Keratinocyte (primary cell): Measurements from ENCODE around the gene E4F1. TPM values are rescaled to one million over a fixed set of nuclear protein-coding genes. Genes with fewer than 3 reads are reported as not detected.

Source experiments
- DNase-seq: peaks from one replicate; pipeline ENCODE4 v3.0.0-alpha.2; 2011; ENCODE audit warnings: low read depth, missing footprints, low spot score
- FAIRE-seq: peaks from 2 replicates; lab custom pipeline; 2011; peaks lifted over from hg19 to GRCh38; lab: Jason Lieb, UNC
- H2AFZ ChIP-seq: 2 replicates; pipeline ENCODE4 v1.6.0; 2012; ENCODE audit warnings: low read length, control low read depth, inconsistent platforms; ENCODE audit not compliant: control insufficient read depth
- H3K27ac ChIP-seq: 2 replicates; pipeline ENCODE4 v1.5.1; 2011; ENCODE audit warnings: low read length; ENCODE audit not compliant: control insufficient read depth, insufficient read depth
- H3K27me3 ChIP-seq: 3 replicates; pipeline ENCODE4 v1.6.0; 2011; ENCODE audit warnings: low read length; ENCODE audit not compliant: control insufficient read depth, insufficient read depth; ENCODE audit errors: extremely low read depth
- H3K36me3 ChIP-seq, 2 experiments: 2 replicates in 1 of 2; 3 replicates in 1 of 2; pipeline ENCODE4 v1.5.1; 2011; ENCODE audit warnings: low read length in 2 of 2, mild to moderate bottlenecking in 1 of 2; ENCODE audit not compliant: control insufficient read depth in 2 of 2, insufficient read depth in 2 of 2; ENCODE audit errors: extremely low read depth in 1 of 2
- H3K4me1 ChIP-seq: 3 replicates; pipeline ENCODE4 v1.5.1; 2011; ENCODE audit warnings: low read length; ENCODE audit not compliant: control insufficient read depth, insufficient read depth; ENCODE audit errors: extremely low read depth
- H3K4me2 ChIP-seq: 3 replicates; pipeline ENCODE4 v1.6.0; 2011; ENCODE audit warnings: low read depth, low read length; ENCODE audit not compliant: control insufficient read depth, insufficient read depth; ENCODE audit errors: extremely low read depth
- H3K4me3 ChIP-seq, 3 experiments: fragments of 200-600 bp in 1 of 3; sonication (generic) in 1 of 3; 2 replicates in 2 of 3; 3 replicates in 1 of 3; pipeline ENCODE4 v1.5.1; 2011 to 2016; ENCODE audit warnings: low read length in 3 of 3, mild to moderate bottlenecking in 3 of 3, control low read depth in 2 of 3, inconsistent platforms in 1 of 3, low read depth in 1 of 3, mixed read lengths in 1 of 3, mixed run types in 1 of 3, moderate library complexity in 1 of 3; ENCODE audit not compliant: control insufficient read depth in 2 of 3, insufficient read depth in 2 of 3; ENCODE audit errors: extremely low read depth in 1 of 3
- H3K79me2 ChIP-seq: 2 replicates; pipeline ENCODE4 v1.6.0; 2012; ENCODE audit warnings: low read length; ENCODE audit not compliant: control insufficient read depth, insufficient read depth
- H3K9ac ChIP-seq: 3 replicates; pipeline ENCODE4 v1.6.0; 2011; ENCODE audit warnings: low read length; ENCODE audit not compliant: control insufficient read depth, insufficient read depth; ENCODE audit errors: extremely low read depth
- H3K9me1 ChIP-seq: 3 replicates; pipeline ENCODE4 v1.6.0; 2011; ENCODE audit warnings: low read length; ENCODE audit not compliant: control insufficient read depth, insufficient read depth; ENCODE audit errors: extremely low read depth
- H3K9me3 ChIP-seq: 2 replicates; pipeline ENCODE4 v1.5.1; 2012; ENCODE audit warnings: low read depth, low read length; ENCODE audit not compliant: control insufficient read depth
- H4K20me1 ChIP-seq: 3 replicates; pipeline ENCODE4 v1.6.0; 2011; ENCODE audit warnings: low read length; ENCODE audit not compliant: control insufficient read depth, insufficient read depth; ENCODE audit errors: extremely low read depth
- CTCF ChIP-seq, 3 experiments: IDR thresholded peaks in 1 of 3; conservative IDR thresholded peaks in 1 of 3; optimal IDR thresholded peaks in 1 of 3; 2 replicates in 2 of 3; 3 replicates in 1 of 3; pipeline versions ENCODE3 to v1.5.1; 2011; ENCODE audit warnings: low read length in 3 of 3, mild to moderate bottlenecking in 3 of 3, moderate library complexity in 2 of 3, control low read depth in 1 of 3, inconsistent platforms in 1 of 3; ENCODE audit not compliant: insufficient read depth in 2 of 3; ENCODE audit errors: extremely low read depth in 1 of 3
- EZH2 ChIP-seq: IDR thresholded peaks from one replicate; pipeline ENCODE4 v1.6.1; 2012; ENCODE audit warnings: inconsistent platforms, mild to moderate bottlenecking, low read length, moderate library complexity
- dilution Hi-C: fragments of 300-500 bp; cut with MboI; formaldehyde crosslinking; loops from one replicate; pipeline ENCODE4 v1.7.0; 2020; ENCODE audit warnings: low sequenced_read_pairs; ENCODE audit not compliant: extremely low pct_ligation_motif_present
- polyA plus RNA-seq, 5 experiments: library from polyadenylated mRNA; depleted of rRNA in 3 of 5; stranded (reverse) in 3 of 5; stranded (forward) in 1 of 5; unstranded in 1 of 5; fragments of >200 nt; gene quantifications; 1 replicate in 1 of 5; 2 replicates in 3 of 5; 3 replicates in 1 of 5; pipeline versions ENCODE4 v1.2.1 to v1.2.3, GENCODE V29; 2011 to 2012; ENCODE audit warnings: missing spikeins in 2 of 5, low read depth in 1 of 5, low replicate concordance in 1 of 5

Gene E4F1
- polyA plus RNA-seq, 1 donor (not counting 4 experiments of a cell fraction or from before 2014, with no cell fraction given), result 10.5 TPM

GRCh38 chr16:2184346-2184745 is 39.0 kb upstream of the E4F1 start:
- no peaks in the 10 kb centered on the region for H4K20me1 ChIP-seq
- DNase-seq (no peak), FAIRE-seq (no peak)
- H3K4me2 ChIP-seq, result no peak overlapping the region
- no peak overlapping the region for H3K4me3 ChIP-seq
- peaks cover 4% of the 10 kb centered on the region for H3K27me3 ChIP-seq
- peaks cover 2% of the 10 kb centered on the region for H3K4me1 ChIP-seq
- peaks cover 0 to 1% of the 10 kb centered on the region in 2 experiments for H3K36me3 ChIP-seq
- H3K79me2 ChIP-seq, result no peaks in the 10 kb centered on the region
- H3K27ac ChIP-seq, result no peak overlapping the region
- H2AFZ ChIP-seq, result no peak overlapping the region
- H3K9me1 ChIP-seq, result no peaks in the 10 kb centered on the region
- H3K9me3 ChIP-seq, result no peaks in the 10 kb centered on the region
- TF ChIP-seq CTCF (optimal IDR thresholded peaks at IDR 0.05 in 1 of 3, IDR thresholded peaks at IDR 0.05 in 1 of 3, conservative IDR thresholded peaks at IDR 0.05 in 1 of 3; ENCODE audit: extremely low read depth in 1 of 3, insufficient read depth in 2 of 3, low read length in 3 of 3) (no peak), EZH2 (no peak)
- dilution Hi-C loops, result no loop called here
- H3K9ac ChIP-seq, result no peak overlapping the region

- peaks cover 3% of the 10 kb centered on the region for H3K27me3 ChIP-seq
- DNase-seq (no peak), FAIRE-seq (no peak)
- H3K9ac ChIP-seq, result no peak overlapping the region
- dilution Hi-C loops, result no loop called here
- no peaks in the 10 kb centered on the region for H3K9me1 ChIP-seq
- no peaks in the 10 kb centered on the region for H3K9me3 ChIP-seq
- H3K4me3 ChIP-seq, result no peak overlapping the region
- H3K36me3 ChIP-seq, result peaks cover 0 to 1% of the 10 kb centered on the region in 2 experiments
- no peak overlapping the region for H3K4me2 ChIP-seq
- no peak overlapping the region for H2AFZ ChIP-seq
- no peak overlapping the region for H3K27ac ChIP-seq
- TF ChIP-seq EZH2 (no peak), CTCF (optimal IDR thresholded peaks at IDR 0.05 in 1 of 3, IDR thresholded peaks at IDR 0.05 in 1 of 3, conservative IDR thresholded peaks at IDR 0.05 in 1 of 3; ENCODE audit: extremely low read depth in 1 of 3, insufficient read depth in 2 of 3, low read length in 3 of 3) (no peak)
- no peaks in the 10 kb centered on the region for H3K4me1 ChIP-seq
- no peaks in the 10 kb centered on the region for H4K20me1 ChIP-seq
- H3K79me2 ChIP-seq, result no peaks in the 10 kb centered on the region
These were observed 38.4 kb upstream of the E4F1 start for GRCh38 chr16:2184962-2185361.
